Gastroesophageal sphincter (tissue), 4 donors: ENCODE results near the gene GOLGB1. TPM values are rescaled to one million over a fixed set of nuclear protein-coding genes. Genes with fewer than 3 reads are reported as not detected.
A peak's percentile ranks its signal among the peaks of the same experiment; 100 is the strongest.

Source experiments
- ATAC-seq: fragments of 150-250 bp; one replicate; pipeline ENCODE4 v1.9.1; 2016; ENCODE audit warnings: mild to moderate bottlenecking, moderate library complexity
- H3K27ac ChIP-seq, 4 donors: fragments of 200-600 bp; sonication (generic) in 3 of 4; 1 replicate in 3 of 4; 2 replicates in 1 of 4; pipeline ENCODE4 v1.5.1; 2016 to 2019
- H3K27me3 ChIP-seq: fragments of 200-600 bp; sonication (generic); one replicate; pipeline ENCODE4 v1.5.1; 2019
- H3K36me3 ChIP-seq, 2 donors: fragments of 200-600 bp; sonication (generic); one replicate each; pipeline ENCODE4 v1.5.1; 2019; ENCODE audit warnings: control low read depth in 1 of 2
- H3K4me1 ChIP-seq, 3 donors: fragments of 200-600 bp; sonication (generic); 1 replicate in 2 of 3; 2 replicates in 1 of 3; pipeline ENCODE4 v1.5.1; 2016 to 2019; ENCODE audit warnings: control low read depth in 2 of 3
- H3K4me3 ChIP-seq, 2 donors: fragments of 200-600 bp; sonication (generic); one replicate each; pipeline ENCODE4 v1.5.1; 2019; ENCODE audit warnings: mild to moderate bottlenecking in 1 of 2, moderate library complexity in 1 of 2
- H3K9me3 ChIP-seq, 3 donors: fragments of 200-600 bp; sonication (generic); one replicate each; pipeline ENCODE4 v1.5.1; 2017 to 2019; ENCODE audit warnings: control low read depth in 2 of 3
- EP300 ChIP-seq: sonication (generic); formaldehyde crosslinking; IDR thresholded peaks from one replicate; pipeline ENCODE4 v1.6.1; 2017; ENCODE audit warnings: antibody characterized with exemption, mild to moderate bottlenecking
- POLR2A ChIP-seq, 2 donors: fragments of 450-650 bp; IDR thresholded peaks; one replicate each; pipeline ENCODE4 v1.6.1; 2017; ENCODE audit warnings: antibody characterized with exemption in 2 of 2, mild to moderate bottlenecking in 2 of 2, moderate library complexity in 1 of 2
- POLR2AphosphoS5 ChIP-seq: sonication (generic); formaldehyde crosslinking; IDR thresholded peaks from one replicate; pipeline ENCODE4 v1.6.1; 2017; ENCODE audit warnings: antibody characterized with exemption
- WGBS, 2 donors: methylation state at CpG; one replicate each; pipeline ENCODE4 v1.1.5; 2018; ENCODE audit warnings: low coverage in 1 of 2; 5-methylcytosine and 5-hydroxymethylcytosine counted together
- total RNA-seq, 4 donors: library from RNA; depleted of rRNA; stranded (reverse); fragments of >200 nt; gene quantifications; one replicate each; pipeline ENCODE4 v1.1.0, GENCODE V29; 2016
- TF ChIP-seq, protein P1 (sequence below), 4 experiments: fragments of 200-600 bp in 2 of 4; fragments of 450-650 bp in 2 of 4; sonication (generic) in 1 of 4; IDR thresholded peaks; one replicate each; pipeline ENCODE4 v1.5.1; 2017 to 2019; ENCODE audit warnings: antibody characterized with exemption in 4 of 4, mild to moderate bottlenecking in 2 of 4, moderate library complexity in 2 of 4

The GOLGB1 gene
- total RNA-seq, 4 donors from 2014 or later, result 67.9 to 94.3 (median 76.6) TPM

DNA sequence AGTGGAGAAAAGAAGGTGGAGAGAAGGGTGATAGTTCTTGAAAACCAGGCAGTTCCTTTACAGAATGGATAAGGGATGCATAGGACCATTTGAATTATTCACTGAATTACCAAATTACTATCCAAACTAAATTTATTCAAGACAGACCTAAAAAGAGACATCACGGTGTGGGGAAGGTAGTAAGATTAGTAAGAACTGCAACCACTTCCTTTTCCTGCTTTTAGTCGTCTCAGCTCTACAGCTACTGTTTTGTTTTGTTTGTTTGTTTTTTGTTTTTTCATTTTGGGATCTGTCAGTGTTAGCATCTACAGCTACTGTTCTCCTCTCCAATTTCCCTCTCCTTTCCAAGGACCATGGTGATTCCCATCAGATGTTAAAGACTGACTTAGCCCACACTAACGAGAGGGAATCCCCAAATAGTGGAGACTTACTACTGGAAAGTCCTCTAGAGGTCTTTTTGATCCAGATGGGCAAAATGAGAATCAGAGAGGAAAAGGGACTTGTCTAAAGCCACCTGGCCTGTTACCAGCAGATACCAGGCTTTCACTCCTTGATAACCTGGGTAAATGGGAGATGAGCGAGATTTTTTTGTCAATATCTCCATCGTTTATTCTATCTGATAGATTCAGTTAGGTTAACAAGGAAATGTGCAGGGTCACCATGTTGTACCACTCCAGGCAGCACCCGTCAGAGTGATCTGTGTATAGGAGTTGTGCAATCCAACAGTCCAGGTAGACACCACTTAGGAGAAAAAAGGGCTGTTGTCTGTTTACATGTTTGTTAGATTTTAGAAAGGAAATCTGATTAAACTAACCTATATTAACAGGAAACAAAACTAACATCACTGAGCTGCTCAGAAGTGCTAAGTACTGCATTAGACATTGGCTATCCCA is 94.8 kb downstream of the GOLGB1 start:
- Histone ChIP-seq H3K4me1 (no peaks in the 10 kb centered on the region), H3K36me3 (no peaks in the 10 kb centered on the region), H3K27ac (no peak overlapping the region), H3K4me3 (no peak overlapping the region), H3K9me3 (no peaks in the 10 kb centered on the region), H3K27me3 (no peaks in the 10 kb centered on the region)
- ATAC-seq, result no peak
- WGBS, 2 donors, result 61 to 70% methylated on average over 2 to 6 of the region's 6 CpGs
- TF ChIP-seq EP300, result no peak
- TF ChIP-seq, protein P1, sequence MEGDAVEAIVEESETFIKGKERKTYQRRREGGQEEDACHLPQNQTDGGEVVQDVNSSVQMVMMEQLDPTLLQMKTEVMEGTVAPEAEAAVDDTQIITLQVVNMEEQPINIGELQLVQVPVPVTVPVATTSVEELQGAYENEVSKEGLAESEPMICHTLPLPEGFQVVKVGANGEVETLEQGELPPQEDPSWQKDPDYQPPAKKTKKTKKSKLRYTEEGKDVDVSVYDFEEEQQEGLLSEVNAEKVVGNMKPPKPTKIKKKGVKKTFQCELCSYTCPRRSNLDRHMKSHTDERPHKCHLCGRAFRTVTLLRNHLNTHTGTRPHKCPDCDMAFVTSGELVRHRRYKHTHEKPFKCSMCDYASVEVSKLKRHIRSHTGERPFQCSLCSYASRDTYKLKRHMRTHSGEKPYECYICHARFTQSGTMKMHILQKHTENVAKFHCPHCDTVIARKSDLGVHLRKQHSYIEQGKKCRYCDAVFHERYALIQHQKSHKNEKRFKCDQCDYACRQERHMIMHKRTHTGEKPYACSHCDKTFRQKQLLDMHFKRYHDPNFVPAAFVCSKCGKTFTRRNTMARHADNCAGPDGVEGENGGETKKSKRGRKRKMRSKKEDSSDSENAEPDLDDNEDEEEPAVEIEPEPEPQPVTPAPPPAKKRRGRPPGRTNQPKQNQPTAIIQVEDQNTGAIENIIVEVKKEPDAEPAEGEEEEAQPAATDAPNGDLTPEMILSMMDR (IDR thresholded peaks at IDR 0.05), result no peak
- no peak for TF ChIP-seq POLR2A (IDR thresholded peaks at IDR 0.05)
- no peak for TF ChIP-seq POLR2AphosphoS5

DNA sequence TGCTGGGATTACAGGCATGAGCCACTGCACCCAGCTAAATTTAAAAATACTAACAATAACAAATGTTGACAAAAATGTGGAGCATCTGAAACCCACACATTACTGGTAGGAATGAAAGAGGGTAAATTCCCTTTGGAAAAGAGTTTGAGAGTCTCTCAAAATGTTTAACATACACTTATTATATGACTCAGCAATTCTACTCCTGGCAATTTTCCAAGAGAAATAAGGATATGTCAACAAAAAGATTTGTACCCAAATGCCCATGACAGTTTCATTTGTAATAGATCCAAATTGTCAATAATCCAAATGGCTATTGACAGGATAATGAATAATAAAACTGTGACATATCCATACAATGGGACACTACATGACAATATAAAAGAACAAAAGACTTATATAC is 97.9 kb downstream of the GOLGB1 start:
- TF ChIP-seq EP300 (no peak), POLR2AphosphoS5 (no peak)
- TF ChIP-seq, protein P1 (IDR thresholded peaks at IDR 0.05), result no peak
- no peaks in the 10 kb centered on the region for H3K9me3 ChIP-seq
- ATAC-seq, result no peak
- no peak overlapping the region for H3K27ac ChIP-seq
- no peaks in the 10 kb centered on the region for H3K36me3 ChIP-seq
- peaks cover 0 to 22% (median 11%) of the 10 kb centered on the region in 3 donors for H3K4me1 ChIP-seq
- H3K4me3 ChIP-seq, result no peak overlapping the region
- H3K27me3 ChIP-seq, result no peaks in the 10 kb centered on the region

DNA sequence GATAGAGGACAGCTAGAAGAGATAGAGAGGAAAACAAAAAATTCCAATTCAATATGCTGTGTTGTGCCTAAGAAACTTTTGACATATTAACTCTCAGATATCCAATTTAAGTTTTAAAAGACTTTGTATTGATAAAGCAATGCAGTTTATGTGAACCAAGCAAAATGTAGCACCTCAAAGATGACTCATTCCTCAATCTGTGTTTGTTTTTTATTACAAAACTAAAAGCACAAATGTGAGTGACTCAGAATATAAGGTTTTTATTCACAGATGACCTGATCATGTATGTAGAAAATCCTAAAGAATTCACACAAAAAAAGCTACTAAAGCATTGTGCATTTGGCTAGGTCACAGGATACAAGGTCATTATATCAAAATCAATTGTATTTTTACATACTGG is 99.9 kb downstream of the GOLGB1 start:
- peaks cover 0 to 22% (median 11%) of the 10 kb centered on the region in 3 donors for H3K4me1 ChIP-seq
- no peaks in the 10 kb centered on the region for H3K36me3 ChIP-seq
- peak overlapping the region in 2 of 4 donors; percentile 62 to 73 for H3K27ac ChIP-seq
- H3K9me3 ChIP-seq, result no peaks in the 10 kb centered on the region
- H3K4me3 ChIP-seq, result no peak overlapping the region
- no peaks in the 10 kb centered on the region for H3K27me3 ChIP-seq
- TF ChIP-seq EP300 (no peak), POLR2A (IDR thresholded peaks at IDR 0.05) (no peak), POLR2AphosphoS5 (no peak)
- TF ChIP-seq, protein P1 (IDR thresholded peaks at IDR 0.05), result no peak
- ATAC-seq, result no peak

DNA sequence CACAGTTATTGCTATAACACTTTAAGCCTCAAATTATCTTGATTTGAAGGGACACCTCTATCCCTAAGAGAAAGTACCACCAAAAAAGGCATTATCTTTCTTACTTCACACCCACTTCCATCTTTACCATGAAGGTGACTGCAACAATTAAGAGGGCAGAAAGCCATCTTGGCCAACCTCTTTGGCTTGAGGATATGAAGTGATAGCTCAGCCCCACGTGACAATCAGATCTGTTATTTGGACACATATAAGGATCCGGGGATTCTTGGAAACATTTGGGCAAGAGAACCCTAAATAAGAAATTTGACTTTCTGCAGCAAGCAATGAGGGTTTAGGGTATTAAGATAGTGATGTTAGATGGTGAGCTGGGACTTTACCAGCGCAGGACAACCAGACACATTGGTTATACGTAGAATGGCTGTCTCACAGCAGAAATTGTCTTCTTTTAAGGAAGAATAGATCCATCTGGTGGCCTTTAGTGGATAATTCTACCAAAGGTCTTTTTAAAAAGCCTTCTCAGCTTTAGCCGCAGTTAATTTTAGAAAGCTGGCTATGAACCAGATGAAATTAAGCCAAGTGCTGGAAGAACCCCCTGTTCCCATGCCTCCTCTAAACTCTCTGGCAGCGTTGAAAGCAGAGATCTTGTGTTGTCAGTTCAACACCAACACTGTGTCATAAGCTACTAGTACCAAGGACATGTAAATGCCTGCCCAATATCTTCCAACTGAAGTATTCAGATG is 101.2 kb downstream of the GOLGB1 start:
- peak overlapping the region; percentile 62 to 83 (median 72) for H3K27ac ChIP-seq
- peak; percentile 87 for ATAC-seq
- TF ChIP-seq, protein P1 (IDR thresholded peaks at IDR 0.05), result peak in 3 of 4 experiments; percentile 27 to 45 (median 34)
- no peak for TF ChIP-seq EP300
- TF ChIP-seq POLR2AphosphoS5, result peak; percentile 77
- TF ChIP-seq POLR2A (IDR thresholded peaks at IDR 0.05), result no peak
- peaks cover 0 to 22% (median 11%) of the 10 kb centered on the region in 3 donors for H3K4me1 ChIP-seq
- no peaks in the 10 kb centered on the region for H3K36me3 ChIP-seq
- no peaks in the 10 kb centered on the region for H3K27me3 ChIP-seq
- WGBS, 2 donors, result 27 to 43% methylated on average over 5 of the region's 6 CpGs
- H3K9me3 ChIP-seq, result no peaks in the 10 kb centered on the region
- no peak overlapping the region for H3K4me3 ChIP-seq
